Placental epithelial cell (primary cell): ENCODE measurements around the gene RBP4. TPM values are rescaled to one million over a fixed set of nuclear protein-coding genes. Genes with fewer than 3 reads are reported as not detected.

ENCODE experiments used
- total RNA-seq: library from RNA; depleted of rRNA; stranded (reverse); fragments of >200 nt; gene quantifications from 2 replicates; pipeline ENCODE4 v1.2.3, GENCODE V29; 2012

The RBP4 gene
- total RNA-seq, result 0.79 and 2.2 TPM in 2 replicates

DNA sequence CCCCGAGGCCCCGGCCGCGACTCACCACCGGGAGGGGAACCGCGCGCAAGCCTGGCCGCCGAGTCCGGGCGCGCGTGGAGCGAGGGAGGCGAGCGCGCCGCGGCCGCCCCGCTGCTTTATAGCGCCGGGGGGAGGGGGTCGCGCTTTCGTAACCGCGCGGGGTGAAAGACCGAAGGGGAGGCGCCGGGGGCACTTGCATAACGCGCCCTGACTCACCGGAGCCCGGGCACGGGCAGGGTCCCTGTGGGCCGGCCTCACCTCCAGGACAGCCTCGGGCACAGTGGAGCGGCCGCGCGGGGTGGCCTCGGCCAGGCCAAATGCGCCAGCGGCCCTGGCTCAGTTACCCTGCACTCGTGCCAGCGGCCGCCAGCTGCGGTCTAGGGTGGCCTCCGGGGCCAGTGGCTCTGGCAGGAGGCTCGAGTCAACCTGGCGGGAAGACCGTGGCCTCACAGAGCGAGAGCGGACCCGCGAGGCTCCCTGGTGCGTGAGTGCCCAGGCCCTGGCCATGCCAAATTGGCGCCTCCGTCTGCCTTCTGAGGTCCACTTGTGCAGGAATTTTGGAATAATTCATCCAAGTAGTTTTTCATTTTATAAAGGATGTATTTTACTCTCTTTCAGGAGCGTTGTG lies at the start of gene RBP4:
Gene RBP4 (minus strand): TSS at position 90 of the 628 bp plus-strand sequence. CDS start 207 bp downstream, outside the sequence.

DNA sequence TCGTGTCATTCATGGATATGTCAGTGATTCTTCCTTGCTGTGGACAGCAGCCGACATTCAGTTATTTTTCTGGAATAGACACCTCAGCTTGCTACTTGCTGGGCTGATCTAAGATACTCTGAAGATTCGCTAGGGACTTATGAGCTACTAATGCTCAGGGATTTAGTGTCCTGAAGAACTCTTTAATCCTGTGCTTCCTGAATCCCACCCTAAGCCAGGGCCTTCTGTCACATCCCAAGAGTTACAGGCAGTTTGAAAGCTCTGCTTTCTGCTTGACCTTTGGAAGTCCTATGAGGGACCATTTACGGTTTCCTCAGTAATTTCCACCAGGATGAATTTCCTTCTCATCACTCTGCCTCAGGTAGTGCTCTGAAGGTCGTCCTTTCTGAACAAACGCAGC lies 11.3 kb upstream of the RBP4 start, which contains the start of gene PDE6C:
Gene PDE6C (plus strand): TSS at position 227 of the 400 bp plus-strand sequence. CDS start 189 bp downstream, outside the sequence.

DNA sequence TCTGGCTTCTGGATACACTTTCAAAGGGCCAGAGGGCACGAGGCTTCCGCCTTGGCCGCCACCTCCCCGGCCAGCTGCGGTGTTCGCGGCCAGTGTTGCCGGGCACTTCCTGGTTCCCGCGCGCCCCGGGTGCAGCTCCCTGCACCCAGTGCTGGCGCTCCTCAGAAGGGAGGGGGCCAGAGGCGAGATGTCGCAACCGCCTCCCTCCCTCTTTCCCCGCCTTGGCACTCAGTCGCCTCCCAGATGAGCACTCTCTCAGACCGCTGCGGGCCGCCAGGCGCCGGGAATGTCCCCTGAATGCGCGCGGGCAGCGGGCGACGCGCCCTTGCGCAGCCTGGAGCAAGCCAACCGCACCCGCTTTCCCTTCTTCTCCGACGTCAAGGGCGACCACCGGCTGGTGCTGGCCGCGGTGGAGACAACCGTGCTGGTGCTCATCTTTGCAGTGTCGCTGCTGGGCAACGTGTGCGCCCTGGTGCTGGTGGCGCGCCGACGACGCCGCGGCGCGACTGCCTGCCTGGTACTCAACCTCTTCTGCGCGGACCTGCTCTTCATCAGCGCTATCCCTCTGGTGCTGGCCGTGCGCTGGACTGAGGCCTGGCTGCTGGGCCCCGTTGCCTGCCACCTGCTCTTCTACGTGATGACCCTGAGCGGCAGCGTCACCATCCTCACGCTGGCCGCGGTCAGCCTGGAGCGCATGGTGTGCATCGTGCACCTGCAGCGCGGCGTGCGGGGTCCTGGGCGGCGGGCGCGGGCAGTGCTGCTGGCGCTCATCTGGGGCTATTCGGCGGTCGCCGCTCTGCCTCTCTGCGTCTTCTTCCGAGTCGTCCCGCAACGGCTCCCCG lies 34.4 kb downstream of the RBP4 start, which contains the start of gene FFAR4:
Gene FFAR4 (plus strand): TSS at position 231 of the 842 bp plus-strand sequence. CDS start 56 bp downstream, at position 287.

Other genes starting within 250 kb of the RBP4 start
- 127 and 152 TPM in 2 replicates for gene MYOF, start 118.9 kb downstream of the RBP4 start, total RNA-seq
- gene CEP55, start 104.6 kb downstream of the RBP4 start, total RNA-seq, result 3.5 and 8.4 TPM in 2 replicates
- not detected in 2 replicates for gene FFAR4, start 34.6 kb downstream of the RBP4 start, total RNA-seq
- gene PDE6C, start 11.3 kb upstream of the RBP4 start, total RNA-seq, result not detected in 2 replicates
- 7.3 and 10.2 TPM in 2 replicates for gene FRA10AC1, start 101.4 kb upstream of the RBP4 start, total RNA-seq
- gene LGI1, start 156.7 kb upstream of the RBP4 start, total RNA-seq, result under 0.01 TPM in 1 of 2 replicates, not detected in the other